ENCODE data around the gene CDC16.

DNA sequence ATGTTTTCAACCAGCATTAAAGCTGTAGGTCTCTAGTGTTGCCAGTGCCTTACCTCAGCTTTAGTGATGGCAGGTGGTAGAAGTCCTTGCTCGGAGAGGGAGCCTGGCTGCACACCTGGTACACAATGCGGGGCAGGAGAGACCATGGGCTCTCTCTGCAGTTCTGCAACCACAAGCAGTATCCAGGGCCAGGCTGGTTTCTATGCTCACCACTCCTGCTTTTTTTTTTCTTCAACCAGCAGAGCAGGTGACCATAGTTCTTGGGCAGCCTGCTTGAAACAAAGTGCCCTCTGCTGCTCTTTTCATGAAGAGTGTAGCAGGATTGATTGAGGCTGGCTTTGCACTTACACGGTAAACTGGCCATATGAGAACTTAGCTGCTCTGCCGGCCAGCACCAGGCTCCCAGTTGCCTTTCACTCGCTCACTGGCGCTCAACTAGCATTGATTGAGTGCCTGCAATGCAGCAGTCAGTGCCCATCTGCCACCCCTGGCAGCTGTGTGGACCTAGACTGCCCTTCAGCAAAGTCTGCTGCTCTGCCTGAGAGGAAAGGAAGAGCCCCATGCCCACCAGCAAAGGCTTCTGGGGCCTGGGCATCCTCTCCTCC, 75.2 kb downstream of the CDC16 start:
- TF ChIP-seq EZH2 (IDR thresholded peaks at IDR 0.05; ENCODE audit: borderline replicate concordance) (no peak), EZH2phosphoT487 (IDR thresholded peaks at IDR 0.05; ENCODE audit: low read depth, severe bottlenecking, unreplicated experiment) (no peak)

Measured in hepatocyte (in vitro differentiated cells).